NB4 (cell line): Measurements from ENCODE around the gene METTL27.

Experiments
- CTCF ChIP-seq: IDR thresholded peaks from one replicate; pipeline ENCODE4 v1.5.1; 2012; ENCODE audit warnings: low read depth, low read length
- MAX ChIP-seq: IDR thresholded peaks from 2 replicates; pipeline ENCODE4 v1.6.1; 2011; ENCODE audit warnings: low read depth, low read length
- MYC ChIP-seq: IDR thresholded peaks from 2 replicates; pipeline ENCODE4 v1.6.1; 2011; ENCODE audit warnings: low read depth, low read length
- POLR2A ChIP-seq: IDR thresholded peaks from 2 replicates; pipeline ENCODE4 v1.6.1; 2011; ENCODE audit warnings: mild to moderate bottlenecking; ENCODE audit not compliant: insufficient read length; ENCODE audit errors: extremely low read depth

GRCh38 chr7:73811760-73812168 lies 30.6 kb downstream of the METTL27 start:
- TF ChIP-seq MYC (no peak), POLR2A (no peak), CTCF (peak; percentile 94), MAX (no peak)
